ENCODE data around the gene NKD2.

GRCh38 chr5:1013238-1013947 lies 4.8 kb downstream of the NKD2 start:
- TF ChIP-seq CTCF (conservative IDR thresholded peaks at IDR 0.05; ENCODE audit: low read length) (no peak), EZH2phosphoT487 (IDR thresholded peaks at IDR 0.05; ENCODE audit: borderline replicate concordance, low read depth, low read length) (no peak)

All from OCI-LY7 (cell line).